GM21737 (cell line): Measurements from ENCODE around the gene CA11.
"Not testable (repeated sequence)": the region's sequence is repeated elsewhere in the genome, so short reads cannot be mapped to it uniquely, and the experiment has no call there.

Source experiments
- ATAC-seq: cut with Tn5 transposase; IDR thresholded peaks from one replicate; pipeline ENCODE4 v1.9.1; 2021; ENCODE audit warnings: mild to moderate bottlenecking, moderate library complexity; ENCODE audit not compliant: unreplicated experiment

CA11 gene

GRCh38 chr19:48670699-48671445, 24.9 kb upstream of the CA11 start:
- no peak for ATAC-seq

DNA sequence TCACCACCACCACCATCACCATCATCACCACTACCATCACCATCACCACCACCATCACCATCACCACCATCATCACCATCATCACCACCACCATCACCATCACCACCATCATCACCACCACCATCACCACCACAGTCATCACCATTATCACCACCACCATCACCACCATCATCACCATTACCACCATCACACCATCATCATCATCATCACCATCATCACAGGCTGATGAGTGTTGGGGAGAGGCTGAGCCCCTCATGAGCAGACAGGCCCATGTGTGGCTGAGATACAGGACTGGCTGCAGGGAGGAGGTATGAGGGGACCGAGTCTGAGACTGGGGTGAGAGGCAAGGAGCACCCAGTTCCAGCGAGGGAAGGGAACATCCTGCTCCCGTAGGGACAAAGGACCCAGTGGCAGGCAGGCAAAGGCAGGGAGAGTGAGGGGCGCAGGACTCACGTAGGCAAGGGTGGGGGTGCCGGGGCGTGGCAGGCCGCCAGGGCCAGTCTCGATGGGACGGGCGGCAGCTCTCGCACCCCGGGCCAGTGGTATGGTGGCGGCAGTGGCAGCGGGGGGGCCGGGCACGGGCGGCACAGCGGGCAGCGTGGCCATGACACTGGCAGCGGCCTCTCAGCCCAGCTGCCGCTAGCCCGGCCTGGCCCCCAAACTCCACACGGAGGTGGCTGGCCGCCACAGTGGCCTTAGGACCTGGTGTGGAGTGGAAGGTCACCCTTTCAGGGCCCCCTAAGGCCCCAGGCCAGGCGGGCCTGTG, 24.1 kb upstream of the CA11 start:
- no peak for ATAC-seq

GRCh38 chr19:48668761-48669160, 22.8 kb upstream of the CA11 start:
- no peak for ATAC-seq

GRCh38 chr19:48668332-48668731, 22.3 kb upstream of the CA11 start:
- no peak for ATAC-seq

GRCh38 chr19:48665786-48666185, 19.8 kb upstream of the CA11 start:
- ATAC-seq: no peak

DNA sequence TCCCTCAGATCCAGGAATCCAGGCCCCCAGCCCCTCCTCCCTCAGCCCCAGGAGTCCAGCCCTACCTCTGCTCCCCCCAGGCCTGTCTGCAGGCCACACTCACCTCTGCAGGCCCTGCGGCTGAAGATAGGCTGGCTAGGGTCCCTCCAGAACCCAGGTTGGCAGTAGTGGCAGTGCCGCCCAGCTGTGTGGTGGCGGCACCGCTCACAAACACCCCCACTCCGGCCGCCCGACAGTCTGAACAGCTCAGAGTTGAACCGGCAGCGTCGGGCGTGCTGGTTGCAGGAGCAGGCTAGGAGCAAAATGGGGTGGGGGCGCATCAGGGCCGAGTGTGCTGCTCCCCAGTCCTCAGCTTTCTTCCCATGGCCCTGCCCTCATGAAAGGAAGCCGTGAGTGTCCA, 18.5 kb upstream of the CA11 start:
- ATAC-seq: no peak

GRCh38 chr19:48663667-48664066, 17.7 kb upstream of the CA11 start:
- ATAC-seq: no peak

- ATAC-seq: no peak
These were observed 15.7 kb upstream of the CA11 start for GRCh38 chr19:48661711-48662090.

DNA sequence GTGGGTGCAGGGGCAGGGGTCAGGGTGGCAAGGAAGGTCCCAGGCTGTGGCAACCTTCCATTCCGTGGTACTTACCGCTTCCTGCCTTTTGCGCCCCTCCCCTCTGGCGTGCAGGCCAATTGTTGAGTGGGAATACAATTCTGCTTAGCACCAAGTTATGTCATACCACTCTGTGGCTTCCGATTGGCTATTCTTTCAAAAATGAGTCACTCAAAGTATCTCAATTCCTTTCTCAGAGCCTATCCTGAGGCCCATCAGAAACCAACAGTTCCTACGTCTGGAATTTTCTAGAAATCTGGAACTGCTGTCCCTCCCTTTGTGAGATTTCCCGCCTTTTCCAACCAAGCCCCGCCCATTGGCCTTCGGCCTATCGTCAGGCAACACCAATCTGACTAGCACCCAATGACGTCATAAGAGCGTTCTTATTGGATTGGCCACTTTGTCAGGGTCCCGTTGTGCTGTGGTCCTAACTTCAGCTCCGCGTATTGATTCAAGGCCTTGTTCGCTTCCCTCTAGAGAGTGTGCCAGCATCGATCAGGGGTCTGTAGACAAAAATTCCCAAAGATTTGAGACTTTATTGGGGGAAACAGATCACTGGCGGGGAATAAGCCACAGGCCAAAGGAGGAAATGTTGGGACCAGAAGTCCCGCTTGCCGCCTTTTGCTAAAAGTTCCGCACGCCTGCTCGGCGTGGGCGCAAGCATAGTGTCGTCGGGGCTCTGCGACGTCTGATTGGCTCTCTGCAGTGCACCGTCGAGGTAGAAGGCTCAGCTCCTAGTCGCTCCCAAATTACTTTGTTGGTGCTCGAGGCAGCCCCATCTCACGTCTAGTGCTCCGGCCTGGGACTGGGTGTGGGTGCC, 15.1 kb upstream of the CA11 start:
- ATAC-seq: peak; percentile 82

DNA sequence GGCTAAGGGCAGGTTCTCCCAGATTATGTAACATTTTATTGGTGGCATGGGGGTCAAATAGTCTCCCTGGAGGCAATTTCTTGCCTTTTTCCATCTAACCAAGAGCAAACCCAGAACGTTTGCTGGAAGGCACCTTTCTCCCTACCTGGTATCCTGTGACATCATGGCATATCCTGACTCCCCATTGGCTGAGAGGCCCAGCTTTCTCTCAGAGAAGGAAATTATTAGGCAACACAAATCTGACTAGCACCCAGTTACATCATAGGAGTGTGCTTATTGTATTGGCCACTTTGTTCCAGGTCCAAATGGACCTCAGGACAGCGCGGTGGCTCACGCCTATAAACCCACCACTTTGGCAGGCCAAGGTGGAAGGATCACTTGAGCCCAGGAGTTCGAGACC, 13.8 kb upstream of the CA11 start:
- ATAC-seq: no peak

GRCh38 chr19:48658483-48658882, 12.5 kb upstream of the CA11 start:
- no peak for ATAC-seq

GRCh38 chr19:48657828-48658227, 11.8 kb upstream of the CA11 start:
- not testable (repeated sequence) for ATAC-seq

DNA sequence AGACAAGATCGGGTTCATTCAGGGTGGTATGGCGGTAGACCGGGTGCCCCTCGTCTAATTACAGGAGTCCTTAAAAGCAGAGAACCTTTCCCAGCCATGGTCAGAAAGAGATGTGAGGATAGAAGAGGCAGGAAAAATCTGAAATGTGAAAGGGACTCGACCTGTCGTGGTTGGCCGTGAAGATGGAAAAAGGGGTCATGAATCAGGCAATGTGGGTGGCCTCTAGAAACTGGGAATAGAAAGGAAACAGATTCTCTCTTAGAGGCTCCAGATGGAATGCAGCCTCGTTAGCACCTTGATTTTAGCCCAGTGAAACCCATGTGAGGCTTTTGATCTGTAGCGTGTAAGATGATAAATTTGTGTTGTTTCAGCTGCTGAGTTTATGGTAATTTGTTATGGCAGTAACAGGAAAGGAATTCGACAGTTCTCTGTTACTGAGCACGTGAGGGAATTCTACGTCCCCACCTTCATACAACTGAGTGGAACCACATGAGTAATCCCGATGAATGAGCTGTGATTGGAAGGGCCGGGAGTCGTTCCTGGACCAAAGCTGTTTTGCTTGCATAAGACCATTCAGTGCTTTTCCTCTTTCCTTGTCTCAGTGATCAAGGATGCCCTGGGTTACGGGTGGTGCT, 11.0 kb upstream of the CA11 start:
- no peak for ATAC-seq

- no peak for ATAC-seq
These were observed 8.5 kb upstream of the CA11 start for GRCh38 chr19:48654299-48655059.

DNA sequence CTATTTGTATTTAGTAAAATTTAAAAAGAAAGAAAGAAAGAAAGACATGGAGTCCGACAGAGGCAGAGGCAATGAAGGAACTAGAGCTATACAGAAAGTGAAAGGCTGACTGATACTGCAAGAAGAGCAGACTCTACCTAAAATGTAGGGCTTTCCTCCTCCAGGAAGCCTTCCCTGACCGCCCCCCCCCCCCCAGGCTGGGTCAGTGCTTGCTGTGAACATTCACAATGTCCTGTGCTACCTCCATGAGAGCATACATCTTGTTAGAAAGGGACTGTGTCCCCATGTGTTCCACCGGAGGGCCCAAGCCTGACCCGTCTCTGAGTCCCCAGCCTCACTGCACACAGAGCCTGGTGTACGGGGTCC, 5.7 kb upstream of the CA11 start:
- ATAC-seq: no peak

GRCh38 chr19:48650974-48651682, 5.1 kb upstream of the CA11 start:
- ATAC-seq: no peak

- ATAC-seq: no peak
These were observed 2.1 kb upstream of the CA11 start for GRCh38 chr19:48648134-48648533.

DNA sequence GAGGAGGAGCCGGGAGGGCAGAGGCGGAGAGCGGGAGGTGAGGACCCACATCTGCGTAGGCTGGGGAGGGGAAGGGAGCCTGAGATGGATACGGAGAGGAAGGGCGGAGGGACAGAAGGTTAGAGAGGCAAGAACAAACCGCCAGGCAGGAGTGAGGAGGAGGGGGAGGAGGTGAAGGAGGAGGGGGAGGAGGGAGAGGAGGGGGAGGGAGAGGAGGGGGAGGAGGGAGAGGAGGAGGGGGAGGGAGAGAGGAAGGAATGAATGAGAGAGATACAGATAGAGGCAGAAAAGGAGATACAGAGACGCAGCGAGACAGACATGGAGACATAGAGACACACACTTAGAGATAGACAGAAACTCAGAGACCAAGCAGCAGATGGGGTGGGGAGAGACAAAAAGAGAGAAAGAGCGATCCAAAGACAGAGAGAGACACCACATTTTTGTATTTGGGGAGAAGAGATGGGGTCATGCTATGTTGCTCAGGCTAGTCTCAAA, 782 bp upstream of the CA11 start:
- ATAC-seq: no peak

- no peak for ATAC-seq
These were observed 377 bp downstream of the CA11 start for GRCh38 chr19:48645620-48646000.
